ENCODE results near the gene NEO1. TPM values are rescaled to one million over a fixed set of nuclear protein-coding genes. Genes with fewer than 3 reads are reported as not detected.

NEO1 gene
- total RNA-seq, 1 experiment from 2014 or later, result 12.4 TPM

- no peak for TF ChIP-seq CTCF (IDR thresholded peaks at IDR 0.05; ENCODE audit: insufficient read depth in 1 of 2, low read depth in 1 of 2, low read length in 1 of 2, severe bottlenecking in 1 of 2, unreplicated experiment in 1 of 2)
- intact Hi-C loops (cut with micrococcal nuclease; ENCODE audit: unreplicated experiment), result loop anchor here (10.0 kb wide), 1 partner anchor 67 kb away; no protein-coding TSS in a partner anchor
- ChIA-PET POLR2A (no interaction called here), CTCF (no interaction called here)
- H3K27ac Mint-ChIP-seq (ENCODE audit: unreplicated experiment), result no peak overlapping the region
- H3K9me3 ChIP-seq, result no peaks in the 10 kb centered on the region
- no peak for DNase-seq
- no peaks in the 10 kb centered on the region for H3K36me3 ChIP-seq (ENCODE audit: control insufficient read depth, insufficient read depth, low read length)
- H3K4me3 ChIP-seq (ENCODE audit: low read depth, low read length), result no peak overlapping the region
- BruUV-seq (replicated peaks), result no TSS peak
- no peaks in the 10 kb centered on the region for H3K36me3 Mint-ChIP-seq (ENCODE audit: insufficient read depth, unreplicated experiment)
- H3K4me3 Mint-ChIP-seq (ENCODE audit: unreplicated experiment), result no peak overlapping the region
- no peaks in the 10 kb centered on the region for H3K9me3 Mint-ChIP-seq (ENCODE audit: unreplicated experiment)
- H3K27me3 Mint-ChIP-seq (ENCODE audit: insufficient read depth, unreplicated experiment), result no peaks in the 10 kb centered on the region
- H3K27me3 ChIP-seq (replicated peaks; ENCODE audit: control insufficient read depth, insufficient read depth, low read length), result no peaks in the 10 kb centered on the region
- no peaks in the 10 kb centered on the region for H3K4me1 Mint-ChIP-seq (ENCODE audit: low read depth, unreplicated experiment)
- no peaks in the 10 kb centered on the region for H3K4me1 ChIP-seq
These were observed 276.0 kb downstream of the NEO1 start for GRCh38 chr15:73328149-73328820.

- H3K9me3 Mint-ChIP-seq (ENCODE audit: unreplicated experiment), result no peaks in the 10 kb centered on the region
- ChIA-PET POLR2A (no interaction called here), CTCF (no interaction called here)
- no TSS peak for BruUV-seq (replicated peaks)
- H3K4me3 ChIP-seq (ENCODE audit: low read depth, low read length), result no peak overlapping the region
- no peaks in the 10 kb centered on the region for H3K9me3 ChIP-seq
- no peak overlapping the region for H3K27ac Mint-ChIP-seq (ENCODE audit: unreplicated experiment)
- no peaks in the 10 kb centered on the region for H3K27me3 ChIP-seq (replicated peaks; ENCODE audit: control insufficient read depth, insufficient read depth, low read length)
- intact Hi-C loops (cut with micrococcal nuclease; ENCODE audit: unreplicated experiment), result loop anchor here (10.0 kb wide), 1 partner anchor 66 kb away; no protein-coding TSS in a partner anchor
- H3K4me1 Mint-ChIP-seq (ENCODE audit: low read depth, unreplicated experiment), result no peaks in the 10 kb centered on the region
- no peaks in the 10 kb centered on the region for H3K36me3 Mint-ChIP-seq (ENCODE audit: insufficient read depth, unreplicated experiment)
- no peaks in the 10 kb centered on the region for H3K4me1 ChIP-seq
- no peak for DNase-seq
- no peak for TF ChIP-seq CTCF (IDR thresholded peaks at IDR 0.05; ENCODE audit: insufficient read depth in 1 of 2, low read depth in 1 of 2, low read length in 1 of 2, severe bottlenecking in 1 of 2, unreplicated experiment in 1 of 2)
- no peak overlapping the region for H3K4me3 Mint-ChIP-seq (ENCODE audit: unreplicated experiment)
- H3K27me3 Mint-ChIP-seq (ENCODE audit: insufficient read depth, unreplicated experiment), result no peaks in the 10 kb centered on the region
- no peaks in the 10 kb centered on the region for H3K36me3 ChIP-seq (ENCODE audit: control insufficient read depth, insufficient read depth, low read length)
These were observed 276.7 kb downstream of the NEO1 start for GRCh38 chr15:73328981-73329380.

GRCh38 chr15:73329501-73330200 is 277.4 kb downstream of the NEO1 start:
- Histone ChIP-seq H3K27me3 (replicated peaks; ENCODE audit: control insufficient read depth, insufficient read depth, low read length) (no peaks in the 10 kb centered on the region), H3K36me3 (ENCODE audit: control insufficient read depth, insufficient read depth, low read length) (no peaks in the 10 kb centered on the region), H3K4me1 (no peaks in the 10 kb centered on the region), H3K4me3 (ENCODE audit: low read depth, low read length) (no peak overlapping the region), H3K9me3 (no peaks in the 10 kb centered on the region)
- Mint-ChIP-seq H3K4me3 (ENCODE audit: unreplicated experiment) (no peak overlapping the region), H3K27me3 (ENCODE audit: insufficient read depth, unreplicated experiment) (no peaks in the 10 kb centered on the region), H3K36me3 (ENCODE audit: insufficient read depth, unreplicated experiment) (no peaks in the 10 kb centered on the region), H3K4me1 (ENCODE audit: low read depth, unreplicated experiment) (no peaks in the 10 kb centered on the region), H3K27ac (ENCODE audit: unreplicated experiment) (no peak overlapping the region), H3K9me3 (ENCODE audit: unreplicated experiment) (no peaks in the 10 kb centered on the region)
- intact Hi-C loops (cut with micrococcal nuclease; ENCODE audit: unreplicated experiment), result loop anchor here (10.0 kb wide), 1 partner anchor 65 kb away; no protein-coding TSS in a partner anchor
- no peak for TF ChIP-seq CTCF (IDR thresholded peaks at IDR 0.05; ENCODE audit: insufficient read depth in 1 of 2, low read depth in 1 of 2, low read length in 1 of 2, severe bottlenecking in 1 of 2, unreplicated experiment in 1 of 2)
- POLR2A ChIA-PET, result no interaction called here
- DNase-seq, result no peak
- BruUV-seq (replicated peaks), result no TSS peak
- CTCF ChIA-PET, result no interaction called here
